ENCODE results near the gene OR9Q1. TPM values are rescaled to one million over a fixed set of nuclear protein-coding genes. Genes with fewer than 3 reads are reported as not detected.

Gene OR9Q1
- total and polyA plus RNA-seq, 2 of the 13 experiments (the other 11 are each of a cell fraction or from before 2014, with no cell fraction given) = not detected

- Histone ChIP-seq H3K4me3 (replicated peaks in 1 of 3; ENCODE audit: insufficient read depth in 1 of 3, low read depth in 2 of 3, low read length in 3 of 3) (peak overlapping the region in 1 of 3 experiments; percentile 4; a peak in 1 of 6 replicates), H3K9me3 (ENCODE audit: low read length) (no peaks in the 10 kb centered on the region), H3K36me3 (replicated peaks in 1 of 2; ENCODE audit: control insufficient read depth in 1 of 2, insufficient read depth in 2 of 2, low read length in 2 of 2) (no peaks in the 10 kb centered on the region), H3K9ac (ENCODE audit: insufficient read depth, low read depth, low read length) (no peak overlapping the region), H3K27ac (ENCODE audit: extremely low read length, insufficient read depth, low read length) (peak overlapping the region; percentile 73), H3K79me2 (ENCODE audit: insufficient read depth, low read length) (no peaks in the 10 kb centered on the region), H3K27me3 (ENCODE audit: control insufficient read depth in 1 of 2, insufficient read depth in 2 of 2, low read length in 2 of 2) (no peaks in the 10 kb centered on the region), H2AFZ (ENCODE audit: low read length) (no peak overlapping the region), H3K4me1 (ENCODE audit: insufficient read depth, low read length) (peaks cover 51% of the 10 kb centered on the region), H4K20me1 (ENCODE audit: insufficient read depth, low read length) (no peaks in the 10 kb centered on the region), H3K4me2 (ENCODE audit: low read depth, low read length) (peak overlapping the region; percentile 40; the same call in 1 of the 2 replicates)
- DNase-seq (ENCODE audit: low spot score) = no peak
- FAIRE-seq = no peak
- WGBS (ENCODE audit: low lambda C conversion rate) = 93% methylated on average over 4 of the region's 4 CpGs
- no peak for ATAC-seq
- intact Hi-C loops (cut with micrococcal nuclease; ENCODE audit: unreplicated experiment) (no loop called here), in situ Hi-C loops (cut with HindIII; ENCODE audit: extremely low pct_ligation_motif_present, low pct_unique_long_range_greater_than_20kb) (loop anchor here (25.0 kb wide), 1 partner anchor 323 kb away; no protein-coding TSS in a partner anchor)
- TF ChIP-seq ZSCAN31 (CRISPR knock-in tag; IDR thresholded peaks at IDR 0.05; ENCODE audit: low read depth) (no peak), ZEB1 (IDR thresholded peaks at IDR 0.05; ENCODE audit: insufficient replicate concordance, low read depth) (peak; percentile 12), ZNF451 (CRISPR knock-in tag; IDR thresholded peaks at IDR 0.05) (no peak), ZNF274 (CRISPR knock-in tag; IDR thresholded peaks at IDR 0.05) (no peak), DNMT1 (CRISPR knock-in tag; IDR thresholded peaks at IDR 0.05) (no peak), ZNF639 (CRISPR knock-in tag; conservative IDR thresholded peaks at IDR 0.05) (no peak), FOXP4 (CRISPR knock-in tag; IDR thresholded peaks at IDR 0.05) (no peak), ZNF788 (CRISPR knock-in tag; IDR thresholded peaks at IDR 0.05; ENCODE audit: borderline replicate concordance) (0 out of 2 replicates have a peak, but pooled peaks have one; percentile 21), GATAD2A (CRISPR knock-in tag; IDR thresholded peaks at IDR 0.05) (no peak), ZNF83 (CRISPR knock-in tag; IDR thresholded peaks at IDR 0.05; ENCODE audit: borderline replicate concordance) (no peak), NAIF1 (CRISPR knock-in tag; IDR thresholded peaks at IDR 0.05; ENCODE audit: borderline replicate concordance) (no peak), CHD4 (IDR thresholded peaks at IDR 0.05; ENCODE audit: borderline replicate concordance, low read length) (no peak), ZNF652 (CRISPR knock-in tag; IDR thresholded peaks at IDR 0.05; ENCODE audit: borderline replicate concordance, low read depth) (no peak)
- no TSS peak for BruUV-seq (replicated peaks)
- ChIA-PET CTCF (ENCODE audit: low intra/inter-chr PET ratio, low total read pairs) (no interaction called here), POLR2A (interaction anchor here (1.3 kb wide), 1 partner anchor 385 kb away, joined by 3 read pairs; no protein-coding TSS in a partner anchor)
Measured at GRCh38 chr11:58164389-58164788, 140.7 kb downstream of the OR9Q1 start.
